Measurements from ENCODE around the gene CRK. TPM values are rescaled to one million over a fixed set of nuclear protein-coding genes. Genes with fewer than 3 reads are reported as not detected.

CRK gene
- total RNA-seq, 3 donors from 2014 or later (not counting 1 experiment from before 2014, with no cell fraction given) = 15.9 to 19.6 (median 16.7) TPM

- no peak for TF ChIP-seq CTCF (IDR thresholded peaks at IDR 0.05)
- 97% methylated on average over 14 of the region's 14 CpGs for WGBS (ENCODE audit: insufficient coverage)
- Histone ChIP-seq H3K27ac (ENCODE audit: low read length) (no peak overlapping the region), H3K4me1 (ENCODE audit: control insufficient read depth, insufficient read depth, low read length) (peaks cover 18% of the 10 kb centered on the region), H3K36me3 (ENCODE audit: control insufficient read depth, insufficient read depth, low read length) (peaks cover 24% of the 10 kb centered on the region), H3K27me3 (ENCODE audit: control insufficient read depth, insufficient read depth, low read length) (peaks cover 3% of the 10 kb centered on the region), H3K4me3 (ENCODE audit: low read length) (no peak overlapping the region), H3K9me3 (ENCODE audit: control insufficient read depth, insufficient read depth, low read length) (no peaks in the 10 kb centered on the region)
- Mint-ChIP-seq H3K36me3 (no peaks in the 10 kb centered on the region), H3K27ac (no peak overlapping the region), H3K9me3 (no peaks in the 10 kb centered on the region), H3K4me1 (peaks cover 5 to 20% of the 10 kb centered on the region in 2 donors), H3K27me3 (ENCODE audit: low read depth in 2 of 2) (no peaks in the 10 kb centered on the region), H3K4me3 (no peak overlapping the region)
- intact Hi-C loops (cut with micrococcal nuclease) = no loop called here
- no peak for ATAC-seq
- DNase-seq = no peak
These were observed 40.8 kb upstream of the CRK start for GRCh38 chr17:1496869-1497268.

GRCh38 chr17:1495265-1495989 lies 39.4 kb upstream of the CRK start:
- no peaks in the 10 kb centered on the region for H3K36me3 Mint-ChIP-seq
- Histone ChIP-seq H3K27me3 (ENCODE audit: control insufficient read depth, insufficient read depth, low read length) (peaks cover 4% of the 10 kb centered on the region), H3K9me3 (ENCODE audit: control insufficient read depth, insufficient read depth, low read length) (no peaks in the 10 kb centered on the region), H3K27ac (ENCODE audit: low read length) (no peak overlapping the region), H3K4me3 (ENCODE audit: low read length) (no peak overlapping the region), H3K4me1 (ENCODE audit: control insufficient read depth, insufficient read depth, low read length) (peaks cover 27% of the 10 kb centered on the region), H3K36me3 (ENCODE audit: control insufficient read depth, insufficient read depth, low read length) (peaks cover 21% of the 10 kb centered on the region)
- intact Hi-C loops (cut with micrococcal nuclease) = no loop called here
- no peak overlapping the region for H3K4me3 Mint-ChIP-seq
- DNase-seq (no peak), ATAC-seq (no peak)
- H3K27ac Mint-ChIP-seq = no peak overlapping the region
- no peak for TF ChIP-seq CTCF (IDR thresholded peaks at IDR 0.05)
- H3K4me1 Mint-ChIP-seq = peaks cover 6 to 29% of the 10 kb centered on the region in 2 donors
- H3K27me3 Mint-ChIP-seq (ENCODE audit: low read depth in 2 of 2) = no peaks in the 10 kb centered on the region
- WGBS (ENCODE audit: insufficient coverage) = 96% methylated on average over 14 of the region's 14 CpGs
- no peaks in the 10 kb centered on the region for H3K9me3 Mint-ChIP-seq

GRCh38 chr17:1494736-1495253 lies 38.8 kb upstream of the CRK start:
- 98% methylated on average over 11 of the region's 11 CpGs for WGBS (ENCODE audit: insufficient coverage)
- intact Hi-C loops (cut with micrococcal nuclease) = loop anchor here (5.0 kb wide), 1 partner anchor 37 kb away; the partner anchor contains the start of gene CRK
- peaks cover 6 to 32% of the 10 kb centered on the region in 2 donors for H3K4me1 Mint-ChIP-seq
- H3K9me3 Mint-ChIP-seq = no peaks in the 10 kb centered on the region
- H3K36me3 Mint-ChIP-seq = no peaks in the 10 kb centered on the region
- H3K4me3 ChIP-seq (ENCODE audit: low read length) = no peak overlapping the region
- ATAC-seq (no peak), DNase-seq (no peak)
- no peaks in the 10 kb centered on the region for H3K9me3 ChIP-seq (ENCODE audit: control insufficient read depth, insufficient read depth, low read length)
- no peak overlapping the region for H3K27ac Mint-ChIP-seq
- H3K36me3 ChIP-seq (ENCODE audit: control insufficient read depth, insufficient read depth, low read length) = peaks cover 21% of the 10 kb centered on the region
- peaks cover 29% of the 10 kb centered on the region for H3K4me1 ChIP-seq (ENCODE audit: control insufficient read depth, insufficient read depth, low read length)
- no peaks in the 10 kb centered on the region for H3K27me3 Mint-ChIP-seq (ENCODE audit: low read depth in 2 of 2)
- peaks cover 4% of the 10 kb centered on the region for H3K27me3 ChIP-seq (ENCODE audit: control insufficient read depth, insufficient read depth, low read length)
- TF ChIP-seq CTCF (IDR thresholded peaks at IDR 0.05) = no peak
- no peak overlapping the region for H3K4me3 Mint-ChIP-seq
- H3K27ac ChIP-seq (ENCODE audit: low read length) = no peak overlapping the region
